Suprapubic skin (tissue), 3 donors: ENCODE results near the gene F7.

Experiments
- EP300 ChIP-seq: sonication (generic); formaldehyde crosslinking; IDR thresholded peaks from one replicate; pipeline ENCODE4 v1.6.1; 2017; ENCODE audit warnings: antibody characterized with exemption
- POLR2A ChIP-seq, 2 donors: fragments of 450-650 bp; IDR thresholded peaks; one replicate each; pipeline ENCODE4 v1.6.1; 2017; ENCODE audit warnings: antibody characterized with exemption in 2 of 2, mild to moderate bottlenecking in 2 of 2, moderate library complexity in 2 of 2
- TF ChIP-seq, protein P1 (sequence below), 2 donors: fragments of 200-600 bp in 1 of 2; fragments of 450-650 bp in 1 of 2; sonication (generic) in 1 of 2; IDR thresholded peaks; one replicate each; pipeline ENCODE4 v1.5.1; 2016 to 2019; ENCODE audit warnings: antibody characterized with exemption in 2 of 2, mild to moderate bottlenecking in 1 of 2, moderate library complexity in 1 of 2

- TF ChIP-seq EP300 (no peak), POLR2A (IDR thresholded peaks at IDR 0.05) (no peak)
- TF ChIP-seq, protein P1, sequence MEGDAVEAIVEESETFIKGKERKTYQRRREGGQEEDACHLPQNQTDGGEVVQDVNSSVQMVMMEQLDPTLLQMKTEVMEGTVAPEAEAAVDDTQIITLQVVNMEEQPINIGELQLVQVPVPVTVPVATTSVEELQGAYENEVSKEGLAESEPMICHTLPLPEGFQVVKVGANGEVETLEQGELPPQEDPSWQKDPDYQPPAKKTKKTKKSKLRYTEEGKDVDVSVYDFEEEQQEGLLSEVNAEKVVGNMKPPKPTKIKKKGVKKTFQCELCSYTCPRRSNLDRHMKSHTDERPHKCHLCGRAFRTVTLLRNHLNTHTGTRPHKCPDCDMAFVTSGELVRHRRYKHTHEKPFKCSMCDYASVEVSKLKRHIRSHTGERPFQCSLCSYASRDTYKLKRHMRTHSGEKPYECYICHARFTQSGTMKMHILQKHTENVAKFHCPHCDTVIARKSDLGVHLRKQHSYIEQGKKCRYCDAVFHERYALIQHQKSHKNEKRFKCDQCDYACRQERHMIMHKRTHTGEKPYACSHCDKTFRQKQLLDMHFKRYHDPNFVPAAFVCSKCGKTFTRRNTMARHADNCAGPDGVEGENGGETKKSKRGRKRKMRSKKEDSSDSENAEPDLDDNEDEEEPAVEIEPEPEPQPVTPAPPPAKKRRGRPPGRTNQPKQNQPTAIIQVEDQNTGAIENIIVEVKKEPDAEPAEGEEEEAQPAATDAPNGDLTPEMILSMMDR (IDR thresholded peaks at IDR 0.05) = no peak
Measured at GRCh38 chr13:113090415-113090770, 15.2 kb upstream of the F7 start.
